HG03378 (cell line): Measurements from ENCODE around the gene IL27RA.
A peak's percentile ranks its signal among the peaks of the same experiment; 100 is the strongest.
"Not testable (repeated sequence)": the region's sequence is repeated elsewhere in the genome, so short reads cannot be mapped to it uniquely, and the experiment has no call there.

Experiments
- ATAC-seq: cut with Tn5 transposase; IDR thresholded peaks from one replicate; pipeline ENCODE4 v1.9.1; 2021; ENCODE audit warnings: mild to moderate bottlenecking, moderate library complexity; ENCODE audit not compliant: unreplicated experiment

IL27RA gene

GRCh38 chr19:13998426-13998825 lies 33.1 kb upstream of the IL27RA start:
- no peak for ATAC-seq

DNA sequence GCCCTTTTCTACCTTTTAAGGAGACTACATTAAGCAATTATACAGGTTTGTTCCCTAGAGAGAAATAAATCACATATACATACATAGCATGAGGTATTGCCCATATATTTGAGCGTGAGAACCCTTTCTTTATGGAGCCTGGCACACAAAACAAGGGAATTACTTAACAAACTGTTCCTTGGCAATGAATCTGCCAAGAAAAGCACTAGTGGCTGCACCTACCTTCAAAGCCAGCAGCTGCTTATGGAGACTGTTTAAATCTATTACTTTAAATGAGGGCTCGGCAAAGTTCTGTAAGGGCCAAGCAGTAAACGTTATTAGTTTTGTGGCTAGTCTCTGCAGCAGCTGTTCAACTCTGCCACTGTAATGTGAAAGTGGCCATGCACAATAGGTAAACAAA lies 32.5 kb upstream of the IL27RA start:
- ATAC-seq, result no peak

DNA sequence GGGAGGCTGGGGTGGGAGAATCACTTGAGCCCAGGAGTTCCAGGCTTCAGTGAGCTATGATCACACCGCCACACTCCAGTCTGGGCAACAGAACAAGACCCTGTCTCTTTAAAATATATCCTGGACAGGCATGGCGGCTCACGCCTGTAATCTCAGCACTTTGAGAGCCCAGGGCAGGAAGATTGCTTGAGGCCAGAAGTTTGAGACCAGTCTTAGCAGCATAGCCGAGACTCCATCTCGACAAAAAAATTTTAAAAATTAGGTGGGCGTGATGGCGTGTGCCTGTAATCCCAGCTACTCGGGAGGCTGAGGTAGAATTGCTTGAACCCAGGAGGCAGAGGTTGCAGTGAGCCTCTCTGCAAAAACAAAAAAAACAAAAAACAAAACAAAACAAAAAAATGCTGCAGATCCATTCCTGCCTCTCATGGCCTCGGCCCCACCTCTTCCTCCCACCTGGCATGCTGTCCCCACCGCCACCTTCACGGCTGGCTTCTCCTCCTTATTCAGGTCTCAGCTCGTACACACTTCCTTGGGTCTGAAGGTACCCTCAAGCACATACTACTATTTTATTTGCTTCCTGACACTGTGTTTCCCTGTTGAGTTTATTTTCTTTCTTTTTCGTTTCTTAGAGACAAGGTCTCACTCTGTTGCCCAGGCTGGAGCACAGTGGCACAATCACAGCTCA lies 30.7 kb upstream of the IL27RA start:
- ATAC-seq, result no peak

GRCh38 chr19:14002571-14003250 lies 28.9 kb upstream of the IL27RA start:
- ATAC-seq, result no peak

- no peak for ATAC-seq
Observed at GRCh38 chr19:14003251-14004055, 28.1 kb upstream of the IL27RA start.

DNA sequence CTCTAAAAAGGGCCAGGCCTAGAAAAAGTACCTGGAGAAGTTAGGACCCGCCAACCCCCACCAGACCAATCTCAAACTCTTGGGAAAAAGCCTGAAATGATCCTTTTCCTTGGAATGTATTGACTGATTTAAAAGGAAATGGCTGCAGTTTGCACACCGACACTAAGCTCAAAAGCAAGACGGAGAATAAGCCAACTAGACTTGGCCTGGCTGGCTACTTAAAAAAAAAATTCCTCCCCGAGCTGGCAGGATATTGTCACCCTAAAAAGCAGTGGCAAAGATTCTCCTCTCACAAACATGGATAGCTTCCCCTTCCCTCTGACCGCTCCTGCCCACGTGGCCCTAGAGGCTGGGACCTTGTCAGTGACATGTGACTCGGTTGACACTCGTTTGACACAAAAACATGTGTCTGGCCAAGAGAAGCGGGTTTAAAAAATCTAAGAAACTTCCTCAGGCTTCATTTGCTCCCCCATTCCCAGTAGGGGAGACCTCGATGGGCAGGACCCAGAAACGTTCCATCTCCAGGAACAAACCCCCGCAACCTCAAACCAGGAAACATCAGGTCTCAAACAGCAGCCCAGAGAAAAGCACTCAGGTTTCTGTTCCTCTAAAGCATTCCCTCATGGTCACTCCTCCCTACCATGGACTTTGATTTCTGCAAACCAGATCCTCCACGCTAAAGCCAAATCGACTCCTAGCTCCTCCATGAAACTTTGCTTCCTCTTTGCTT lies 26.8 kb upstream of the IL27RA start:
- no peak for ATAC-seq

- ATAC-seq, result no peak
Observed at GRCh38 chr19:14005349-14006084, 26.0 kb upstream of the IL27RA start.

DNA sequence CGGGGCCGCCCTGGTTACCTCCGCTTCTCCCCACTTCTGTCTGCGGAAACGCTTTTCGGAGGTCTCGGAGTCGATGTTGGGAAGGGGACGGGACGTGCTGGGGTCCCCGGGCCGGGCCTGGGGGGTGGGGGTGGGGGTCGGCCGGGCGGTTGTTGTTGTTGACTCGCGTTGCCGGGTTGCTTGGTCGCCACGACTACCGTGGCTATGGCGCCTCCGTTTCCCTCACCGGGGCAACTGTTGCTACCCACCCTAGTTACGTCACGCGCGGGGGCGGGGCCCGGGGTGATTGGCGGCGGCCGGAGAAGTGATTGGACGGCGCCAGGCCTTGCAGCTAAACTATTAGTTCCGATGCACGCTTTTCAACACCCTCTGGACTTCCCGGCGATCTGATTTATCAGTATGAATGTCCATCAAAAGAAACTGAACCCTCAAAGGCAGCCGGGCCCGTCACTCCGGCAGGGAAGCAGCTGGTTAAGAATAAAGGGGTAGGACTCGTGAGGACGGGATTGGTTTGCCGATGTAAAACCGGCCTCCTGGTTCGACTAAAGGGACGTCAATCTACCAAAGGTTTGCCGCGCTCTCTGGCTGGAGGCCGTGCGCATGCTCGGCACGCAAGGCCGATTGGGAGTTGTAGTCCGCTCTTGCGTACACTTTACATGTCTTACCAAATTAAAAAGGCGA lies 25.3 kb upstream of the IL27RA start, which contains the start of gene RFX1:
TSS of gene RFX1 (minus strand) at position 236 of the 681 bp plus-strand sequence. CDS start 12,477 bp downstream, outside the sequence.
- peak; percentile 79 for ATAC-seq

DNA sequence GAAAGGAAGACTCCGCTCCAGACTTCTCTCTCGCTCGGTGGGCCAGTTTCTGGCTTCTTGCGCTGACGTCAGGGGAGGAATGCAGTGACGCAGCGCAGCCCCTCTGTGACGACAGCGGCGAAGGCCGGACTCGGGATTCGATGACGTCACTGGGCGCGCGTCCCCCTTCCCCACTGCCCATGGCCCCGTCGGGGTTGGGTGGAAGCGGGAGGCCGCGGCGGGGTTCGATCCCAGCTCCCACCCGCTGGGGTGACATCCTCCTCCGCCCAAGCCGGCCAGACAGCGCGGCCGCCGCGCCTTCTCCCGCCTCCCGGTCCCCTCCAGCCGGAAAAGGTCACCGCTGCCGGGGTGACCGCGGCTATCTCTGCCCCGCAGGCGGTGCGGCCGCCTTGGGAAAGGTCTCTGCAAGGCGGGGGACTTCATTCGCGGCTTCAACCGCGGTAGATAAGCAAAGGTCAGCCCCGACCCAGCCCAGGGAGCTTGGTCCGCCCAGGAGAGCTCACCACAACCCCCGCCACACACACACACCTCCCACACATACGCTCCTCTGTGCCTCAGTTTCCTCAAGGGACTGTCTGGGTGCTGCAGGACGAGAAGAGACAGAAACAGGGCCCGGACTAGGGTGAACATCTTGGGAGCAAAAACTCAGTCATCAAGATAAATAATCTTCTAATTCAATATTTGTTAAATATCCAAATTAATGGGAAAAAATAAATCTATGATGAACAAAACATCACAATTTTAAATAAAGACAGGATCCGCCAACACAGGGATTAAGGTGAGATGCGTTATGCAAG lies 24.6 kb upstream of the IL27RA start:
- peak; percentile 33 for ATAC-seq

DNA sequence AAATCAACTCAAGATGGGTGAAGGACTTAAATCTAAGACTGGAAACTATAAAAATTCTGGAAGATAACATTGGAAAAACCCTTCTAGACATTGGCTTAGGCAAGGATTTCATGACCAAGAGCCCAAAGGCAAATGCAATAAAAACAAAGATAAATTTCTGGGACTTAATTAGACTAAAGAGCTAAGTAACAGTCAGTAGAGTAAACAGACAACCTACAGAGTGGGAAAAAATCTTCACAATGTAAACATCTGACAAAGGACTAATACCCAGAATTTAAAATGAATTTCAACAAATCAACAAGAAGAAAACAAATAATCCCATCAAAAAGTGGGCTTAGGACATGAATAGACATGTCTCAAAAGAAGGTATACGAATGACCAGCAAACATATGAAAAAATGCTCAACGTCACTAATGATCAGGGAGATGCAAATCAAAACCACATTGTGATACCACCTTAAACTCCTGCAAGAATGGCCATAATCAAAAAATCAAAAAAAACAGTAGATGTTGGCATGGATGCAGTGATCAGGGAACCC lies 19.1 kb upstream of the IL27RA start:
- ATAC-seq, result no peak

DNA sequence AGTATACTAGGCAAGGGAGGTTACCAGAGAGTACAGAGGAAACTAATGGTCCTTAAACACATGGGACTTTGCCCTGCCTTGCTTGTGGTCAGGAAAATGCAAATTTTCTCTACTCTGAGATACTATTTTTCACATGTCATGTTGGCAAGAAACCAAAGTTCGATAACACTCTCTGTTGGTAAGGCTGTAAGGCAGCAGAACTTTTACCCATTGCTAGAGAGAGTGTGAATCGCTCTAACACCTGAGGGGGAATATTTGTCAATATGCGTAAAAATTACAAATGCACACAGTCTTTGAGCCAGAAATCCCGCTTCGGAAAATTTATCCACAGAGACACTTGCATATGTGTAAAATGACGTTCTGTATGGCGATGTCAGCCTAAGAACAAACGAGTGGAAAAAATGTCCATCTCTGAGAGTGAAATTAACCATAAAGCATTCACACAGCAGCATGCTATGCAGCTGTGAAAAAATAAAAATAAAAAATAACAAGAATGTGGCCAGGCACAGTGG lies 16.0 kb upstream of the IL27RA start:
- ATAC-seq, result peak; percentile 82

- ATAC-seq, result no peak
Observed at GRCh38 chr19:14019100-14019499, 12.5 kb upstream of the IL27RA start.

DNA sequence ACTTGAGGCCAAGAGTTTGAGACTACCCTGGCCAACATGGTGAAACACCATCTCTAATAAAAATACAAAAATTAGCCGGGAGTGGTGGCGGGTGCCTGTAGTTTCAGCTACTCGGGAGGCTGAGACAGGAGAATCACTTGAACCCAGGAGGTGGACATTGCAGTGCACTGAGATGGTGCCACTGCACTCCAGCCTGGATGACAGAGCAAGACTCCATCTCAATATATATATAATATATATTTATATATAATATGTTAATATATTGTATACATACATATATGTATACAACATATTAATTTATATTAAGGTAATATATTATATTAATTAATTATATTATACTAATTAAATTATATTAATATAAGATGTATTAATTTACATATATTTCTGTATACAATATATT lies 11.8 kb upstream of the IL27RA start:
- ATAC-seq, result not testable (repeated sequence)

GRCh38 chr19:14021474-14021873 lies 10.1 kb upstream of the IL27RA start:
- ATAC-seq, result no peak

GRCh38 chr19:14022469-14022868 lies 9.1 kb upstream of the IL27RA start:
- ATAC-seq, result no peak

GRCh38 chr19:14023404-14024235 lies 7.9 kb upstream of the IL27RA start:
- no peak for ATAC-seq

DNA sequence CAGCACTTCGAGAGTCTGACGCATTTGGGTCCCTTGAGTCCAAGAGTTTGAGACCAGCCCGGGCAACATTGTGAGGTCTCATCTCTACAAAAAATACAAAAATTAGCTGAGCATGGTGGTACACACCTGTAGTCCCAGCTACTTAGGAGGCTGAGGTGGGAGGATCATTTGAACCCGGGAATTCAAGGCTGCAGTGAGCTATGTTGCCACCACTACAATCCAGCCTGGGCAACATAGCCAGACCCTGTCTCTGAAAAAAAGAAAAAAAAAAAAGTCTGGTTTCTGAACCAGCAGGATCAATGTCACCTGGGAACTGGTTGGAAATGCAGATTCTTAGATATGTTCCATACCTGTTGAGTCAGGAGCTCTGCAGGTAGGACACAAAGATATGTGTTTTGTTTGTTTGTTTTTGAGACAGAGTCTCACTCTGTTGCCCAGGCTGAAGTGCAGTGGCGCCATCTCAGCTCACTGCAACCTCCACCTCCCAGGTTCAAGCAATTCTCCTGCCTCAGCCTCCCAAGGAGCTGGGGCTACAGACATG lies 4.8 kb upstream of the IL27RA start:
- ATAC-seq, result not testable (repeated sequence)
